Middle frontal gyrus (tissue), 1 donor: ENCODE measurements around the gene SRF.

Experiments
- DNase-seq: peaks from one replicate; pipeline ENCODE4 v3.0.0-alpha.2; 2015; ENCODE audit warnings: low spot score; ENCODE audit errors: extremely low spot score

SRF gene

DNA sequence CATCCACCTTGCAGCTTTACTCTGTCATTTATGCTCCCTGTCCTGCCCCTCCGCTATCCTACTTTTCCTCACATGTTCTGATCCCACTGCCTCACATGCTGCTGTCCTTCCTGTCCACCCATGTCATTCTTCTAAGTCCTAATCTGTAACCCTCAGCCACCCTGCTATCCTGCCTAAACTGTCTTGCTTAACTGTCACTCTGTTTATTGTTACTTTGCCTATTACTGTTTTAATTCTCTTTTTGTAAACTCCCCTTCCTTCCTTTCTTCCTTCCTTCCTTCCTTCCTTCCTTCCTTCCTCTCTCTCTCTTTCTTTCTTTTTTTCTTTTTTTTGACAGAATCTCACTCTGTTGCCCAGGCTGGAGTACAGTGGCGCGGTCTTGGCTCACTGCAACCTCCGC lies 12.4 kb downstream of the SRF start:
- DNase-seq: no peak

DNA sequence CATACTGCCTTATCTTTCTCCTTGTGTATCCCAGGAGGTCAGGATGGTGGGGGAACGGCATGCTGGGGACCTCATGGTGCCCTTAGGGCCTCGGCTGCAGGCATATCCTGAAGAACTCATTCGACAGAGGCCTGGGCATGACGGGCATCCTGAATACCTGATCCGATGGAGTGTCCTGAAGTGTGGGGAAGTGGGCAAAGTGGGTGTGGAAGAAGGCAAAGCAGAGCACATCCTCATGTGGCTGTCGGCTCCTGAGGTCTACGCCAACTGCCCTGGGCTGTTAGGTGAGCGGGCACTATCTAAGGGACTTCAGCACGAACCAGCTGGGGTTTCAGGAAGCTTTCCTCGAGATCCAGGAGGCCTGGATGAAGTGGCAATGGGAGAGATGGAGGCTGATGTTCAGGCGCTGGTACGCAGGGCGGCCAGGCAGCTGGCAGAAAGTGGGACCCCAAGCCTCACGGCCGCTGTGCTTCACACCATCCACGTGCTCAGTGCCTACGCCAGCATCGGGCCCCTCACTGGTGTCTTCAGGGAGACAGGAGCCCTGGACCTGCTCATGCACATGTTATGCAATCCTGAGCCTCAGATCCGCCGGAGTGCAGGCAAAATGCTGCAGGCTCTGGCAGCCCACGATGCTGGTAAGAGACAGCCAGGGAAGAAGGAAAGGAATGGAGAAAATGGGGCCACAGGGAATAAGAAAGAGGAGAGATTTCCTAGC lies 13.4 kb downstream of the SRF start:
- no peak for DNase-seq

DNA sequence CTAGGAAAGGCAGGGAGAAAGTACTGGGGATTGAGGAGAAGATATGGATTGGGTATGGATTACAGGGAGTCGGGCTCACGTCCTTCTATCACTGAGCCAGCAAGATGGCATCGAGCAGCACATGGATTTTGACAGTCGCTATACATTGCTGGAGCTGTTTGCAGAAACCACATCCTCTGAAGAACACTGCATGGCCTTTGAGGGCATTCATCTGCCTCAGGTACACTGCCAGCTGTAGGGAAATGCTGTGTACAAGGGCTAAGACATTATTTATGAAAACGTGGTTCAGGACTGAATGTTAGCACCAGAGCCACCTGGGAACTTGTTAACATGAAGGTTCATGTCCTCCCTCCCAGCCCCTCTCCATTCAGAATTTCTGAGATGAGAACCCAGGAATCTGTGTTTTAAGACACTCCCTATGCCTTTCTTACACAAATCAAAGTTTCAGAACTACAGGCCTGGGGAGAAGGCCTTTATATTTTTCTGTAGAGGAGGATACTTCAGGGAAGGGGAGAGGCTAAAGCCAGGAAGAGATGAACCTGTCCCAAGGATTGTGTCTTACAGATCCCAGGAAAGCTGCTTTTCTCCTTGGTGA lies 14.4 kb downstream of the SRF start:
- DNase-seq: no peak

DNA sequence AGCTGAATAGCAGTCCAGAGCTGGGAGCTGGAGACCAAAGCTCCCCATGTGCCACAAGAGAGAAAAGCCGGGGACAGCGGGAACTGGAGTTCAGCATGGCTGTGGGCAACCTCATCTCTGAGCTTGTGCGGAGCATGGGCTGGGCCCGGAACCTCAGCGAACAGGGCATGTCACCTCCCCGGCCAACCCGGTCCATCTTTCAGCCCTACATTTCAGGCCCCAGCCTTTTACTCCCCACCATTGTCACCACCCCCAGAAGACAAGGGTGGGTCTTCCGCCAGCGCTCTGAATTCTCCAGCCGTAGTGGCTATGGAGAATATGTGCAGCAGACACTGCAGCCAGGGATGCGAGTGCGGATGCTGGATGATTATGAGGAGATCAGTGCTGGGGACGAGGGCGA lies 14.9 kb downstream of the SRF start:
- no peak for DNase-seq

DNA sequence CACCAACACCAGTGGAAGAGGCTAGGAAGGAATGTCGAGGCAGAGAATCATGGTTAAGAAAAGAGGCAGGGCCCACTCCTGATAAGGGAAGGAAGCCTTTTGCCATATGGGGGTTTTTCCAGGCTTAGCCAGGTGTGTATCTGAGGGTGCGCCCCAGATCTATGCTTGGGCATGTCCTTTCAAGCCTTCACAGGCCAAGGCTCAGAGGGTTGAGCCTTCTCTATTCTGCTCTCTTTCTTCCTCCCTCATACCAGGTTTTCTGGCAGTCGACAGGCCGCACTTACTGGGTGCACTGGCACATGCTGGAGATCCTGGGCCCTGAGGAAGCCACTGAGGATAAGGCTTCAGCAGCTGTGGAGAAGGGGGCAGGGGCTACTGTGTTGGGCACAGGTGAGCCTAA lies 15.6 kb downstream of the SRF start:
- no peak for DNase-seq

DNA sequence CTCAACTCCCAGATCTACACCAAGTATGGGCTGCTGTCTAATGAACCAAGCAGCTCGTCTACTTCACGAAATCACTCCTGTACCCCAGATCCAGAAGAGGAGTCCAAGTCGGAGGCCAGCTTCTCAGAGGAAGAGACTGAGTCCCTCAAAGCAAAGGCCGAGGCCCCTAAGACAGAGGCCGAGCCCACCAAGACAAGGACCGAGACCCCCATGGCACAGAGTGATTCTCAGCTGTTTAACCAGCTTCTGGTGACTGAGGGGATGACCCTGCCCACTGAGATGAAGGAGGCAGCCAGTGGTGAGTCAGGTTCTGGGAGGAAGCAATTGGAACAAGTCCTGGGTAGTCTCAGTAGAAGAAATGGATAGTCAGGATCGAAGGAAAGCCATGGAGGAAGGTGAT lies 16.8 kb downstream of the SRF start:
- no peak for DNase-seq

DNA sequence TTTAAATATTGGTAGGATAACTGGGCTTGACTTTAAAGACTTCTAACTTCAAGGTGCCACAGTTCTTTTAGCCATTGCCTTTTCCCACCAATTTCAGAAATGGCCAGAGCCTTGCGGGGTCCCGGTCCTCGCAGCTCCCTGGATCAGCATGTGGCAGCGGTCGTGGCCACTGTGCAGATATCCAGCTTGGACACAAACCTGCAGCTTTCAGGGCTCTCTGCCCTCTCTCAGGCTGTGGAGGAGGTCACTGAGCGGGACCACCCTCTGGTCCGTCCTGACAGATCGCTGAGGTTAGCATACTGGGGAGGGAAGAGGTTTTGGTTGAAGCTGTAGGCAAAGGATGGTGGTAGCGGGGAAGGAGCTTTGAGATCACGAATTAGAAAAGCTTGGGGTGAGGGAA lies 17.4 kb downstream of the SRF start:
- DNase-seq: no peak

DNA sequence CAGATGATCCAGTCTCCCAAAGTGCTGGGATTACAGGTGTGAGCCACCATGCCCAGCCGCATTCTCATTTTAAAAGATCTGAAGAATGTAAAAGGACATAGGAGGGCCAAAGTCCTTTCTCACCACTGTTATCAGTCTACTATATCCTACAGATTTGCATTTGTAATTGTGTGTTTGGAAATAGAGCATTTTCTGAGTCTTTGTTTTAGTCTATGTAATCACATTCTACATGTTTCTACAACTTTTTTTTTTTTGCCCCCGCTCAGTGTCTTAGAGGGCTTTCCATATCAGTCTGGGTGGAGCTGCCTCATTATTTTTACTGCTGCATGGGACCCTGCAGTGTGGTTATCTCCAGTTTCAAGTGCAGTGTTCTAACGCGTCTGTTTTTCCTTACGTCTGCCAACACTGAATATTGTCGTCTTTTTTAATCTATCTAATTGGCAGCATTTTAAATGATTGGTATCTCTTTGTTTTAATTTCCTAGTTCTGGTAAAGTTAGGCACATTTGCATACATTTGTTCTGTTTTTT lies 18.8 kb downstream of the SRF start:
- no peak for DNase-seq

DNA sequence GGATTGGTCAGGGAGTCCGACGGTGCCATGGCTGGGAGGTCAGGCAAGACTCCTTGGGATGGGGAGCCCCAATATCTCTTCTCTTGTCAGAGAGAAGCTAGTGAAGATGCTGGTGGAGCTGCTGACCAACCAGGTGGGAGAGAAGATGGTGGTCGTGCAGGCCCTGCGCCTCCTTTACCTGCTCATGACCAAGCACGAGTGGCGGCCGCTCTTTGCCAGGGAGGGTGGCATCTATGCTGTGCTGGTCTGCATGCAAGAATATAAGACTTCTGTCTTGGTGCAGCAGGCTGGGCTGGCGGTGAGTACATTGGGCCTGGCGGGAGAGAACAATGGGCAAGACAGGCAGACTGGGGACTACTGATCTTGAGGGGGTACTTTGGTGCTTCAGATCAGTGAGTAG lies 21.8 kb downstream of the SRF start:
- DNase-seq: no peak

DNA sequence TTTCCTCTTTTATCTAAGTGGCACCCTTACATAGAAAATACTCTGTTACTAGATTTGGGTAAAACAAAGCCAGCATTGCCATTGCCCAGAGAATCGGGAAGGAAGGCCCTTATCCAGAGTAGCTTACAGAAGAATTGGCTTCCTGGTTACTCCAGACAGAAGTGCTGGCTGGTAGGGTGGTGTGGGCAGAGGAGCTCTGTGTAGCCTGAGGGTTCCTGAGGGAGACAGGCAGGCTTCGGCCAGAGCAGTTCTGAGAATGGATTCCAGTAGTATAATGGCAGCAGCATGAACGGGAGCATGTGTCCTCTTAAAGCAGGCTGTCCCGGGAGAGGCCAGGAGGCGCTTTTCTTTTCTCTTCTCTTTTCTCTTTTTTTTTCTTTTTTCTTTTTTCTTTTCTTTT lies 22.9 kb downstream of the SRF start:
- no peak for DNase-seq

DNA sequence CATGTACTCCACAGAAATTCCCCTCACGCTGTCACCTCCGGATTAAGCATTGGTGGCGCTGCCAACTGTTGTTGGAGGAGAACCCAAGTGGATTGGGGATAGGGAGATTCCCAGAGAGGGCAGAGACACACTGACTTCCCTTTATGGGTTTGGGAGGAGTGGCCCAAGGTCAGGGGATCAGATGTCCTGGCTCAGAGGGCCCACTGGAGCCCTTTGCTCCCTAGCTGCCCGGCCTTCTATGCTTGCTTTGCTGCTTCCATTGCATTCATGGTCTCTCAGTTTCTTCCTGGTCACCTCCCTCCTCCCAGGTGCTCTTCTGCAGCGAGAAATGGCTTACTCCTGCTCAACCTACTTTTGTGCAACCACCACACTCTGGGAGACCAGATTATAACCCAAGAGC lies 25.3 kb downstream of the SRF start:
- no peak for DNase-seq

DNA sequence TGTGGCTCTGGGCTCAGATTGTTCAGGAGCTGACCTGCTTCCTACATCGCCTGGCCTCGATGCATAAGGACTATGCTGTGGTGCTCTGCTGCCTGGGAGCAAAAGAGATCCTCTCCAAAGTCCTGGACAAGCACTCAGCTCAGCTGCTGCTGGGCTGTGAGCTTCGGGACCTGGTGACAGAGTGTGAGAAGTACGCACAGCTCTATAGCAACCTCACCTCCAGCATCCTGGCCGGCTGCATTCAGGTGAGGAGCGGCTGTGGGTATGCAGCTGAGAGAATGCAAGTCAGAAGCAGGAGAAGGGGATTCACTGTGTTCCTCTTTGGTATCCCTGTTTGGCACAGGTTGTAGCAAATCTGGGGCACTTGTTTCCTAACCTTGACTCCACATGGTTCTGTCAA lies 28.8 kb downstream of the SRF start:
- no peak for DNase-seq

DNA sequence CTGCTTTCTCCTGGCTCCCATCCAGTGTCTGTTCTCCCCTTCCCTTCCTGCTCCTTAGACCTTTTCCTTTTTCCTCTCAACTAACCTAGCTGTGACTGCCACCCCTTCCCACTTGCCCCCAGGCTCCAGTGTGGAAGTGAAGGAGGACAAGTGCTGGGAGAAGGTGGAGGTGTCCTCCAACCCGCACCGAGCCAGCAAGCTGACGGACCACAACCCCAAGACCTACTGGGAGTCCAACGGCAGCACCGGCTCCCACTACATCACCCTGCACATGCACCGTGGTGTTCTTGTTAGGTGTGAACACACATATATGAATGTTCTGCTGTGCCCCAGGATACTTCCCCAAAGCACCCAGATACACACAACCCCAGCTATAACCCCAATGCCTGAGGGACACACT lies 29.5 kb downstream of the SRF start:
- no peak for DNase-seq

DNA sequence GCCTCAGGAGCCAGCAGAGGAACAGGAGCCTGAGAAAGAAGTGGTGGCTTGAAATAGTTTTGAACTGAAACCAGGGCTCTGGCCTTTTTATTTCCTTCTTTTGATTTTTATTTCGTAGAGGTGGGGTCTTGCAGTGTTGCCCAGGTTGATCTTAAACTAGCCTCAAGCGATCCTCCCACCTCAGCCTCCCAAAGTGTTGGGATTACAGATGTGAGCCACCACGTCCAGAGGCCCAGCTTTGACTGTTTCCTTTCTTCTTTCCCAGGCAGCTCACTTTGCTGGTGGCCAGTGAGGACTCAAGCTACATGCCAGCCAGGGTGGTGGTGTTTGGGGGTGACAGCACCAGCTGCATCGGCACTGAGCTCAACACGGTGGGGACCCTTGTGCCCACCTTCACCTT lies 31.4 kb downstream of the SRF start:
- DNase-seq: no peak

DNA sequence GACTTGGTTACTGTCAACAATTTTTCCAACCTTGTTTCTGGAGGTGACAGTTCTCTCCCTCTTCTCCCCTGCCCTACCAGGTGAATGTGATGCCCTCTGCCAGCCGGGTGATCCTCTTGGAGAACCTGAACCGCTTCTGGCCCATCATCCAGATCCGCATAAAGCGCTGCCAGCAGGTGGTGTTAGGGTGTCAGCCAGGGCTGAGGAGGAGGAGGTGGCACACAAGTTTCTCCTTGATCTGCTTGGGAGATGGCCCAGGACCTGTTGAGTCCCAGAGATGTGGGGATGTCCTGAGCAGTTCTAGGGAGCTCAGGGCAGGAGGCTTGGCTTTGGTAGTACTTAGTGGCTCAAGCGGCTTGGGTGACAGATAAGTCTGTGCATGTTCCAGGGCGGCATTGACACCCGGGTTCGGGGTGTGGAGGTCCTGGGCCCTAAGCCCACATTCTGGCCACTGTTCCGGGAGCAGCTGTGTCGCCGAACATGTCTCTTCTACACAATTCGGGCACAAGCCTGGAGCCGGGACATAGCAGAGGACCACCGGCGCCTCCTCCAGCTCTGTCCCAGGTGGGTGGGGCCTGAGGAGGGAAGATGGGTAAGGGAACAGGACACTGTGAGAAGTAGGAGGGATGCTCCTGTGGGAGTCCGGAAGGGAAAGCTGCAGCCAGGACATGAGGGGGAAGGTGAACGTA lies 32.1 kb downstream of the SRF start:
- DNase-seq: no peak

DNA sequence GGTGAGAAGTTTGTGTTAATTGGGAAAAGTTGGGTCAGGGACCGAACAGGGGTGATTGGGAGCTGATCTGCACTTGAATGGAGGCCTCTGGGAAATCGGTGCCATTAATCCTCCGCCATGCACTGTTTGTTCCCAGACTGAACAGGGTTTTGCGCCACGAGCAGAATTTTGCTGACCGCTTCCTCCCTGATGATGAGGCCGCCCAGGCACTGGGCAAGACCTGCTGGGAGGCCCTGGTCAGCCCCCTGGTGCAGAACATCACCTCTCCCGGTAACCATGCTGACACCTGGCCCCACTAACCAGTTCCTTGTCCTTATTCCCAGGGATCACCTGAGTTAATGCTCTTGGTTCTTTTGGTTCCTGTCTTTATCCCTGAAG lies 32.6 kb downstream of the SRF start:
- no peak for DNase-seq

DNA sequence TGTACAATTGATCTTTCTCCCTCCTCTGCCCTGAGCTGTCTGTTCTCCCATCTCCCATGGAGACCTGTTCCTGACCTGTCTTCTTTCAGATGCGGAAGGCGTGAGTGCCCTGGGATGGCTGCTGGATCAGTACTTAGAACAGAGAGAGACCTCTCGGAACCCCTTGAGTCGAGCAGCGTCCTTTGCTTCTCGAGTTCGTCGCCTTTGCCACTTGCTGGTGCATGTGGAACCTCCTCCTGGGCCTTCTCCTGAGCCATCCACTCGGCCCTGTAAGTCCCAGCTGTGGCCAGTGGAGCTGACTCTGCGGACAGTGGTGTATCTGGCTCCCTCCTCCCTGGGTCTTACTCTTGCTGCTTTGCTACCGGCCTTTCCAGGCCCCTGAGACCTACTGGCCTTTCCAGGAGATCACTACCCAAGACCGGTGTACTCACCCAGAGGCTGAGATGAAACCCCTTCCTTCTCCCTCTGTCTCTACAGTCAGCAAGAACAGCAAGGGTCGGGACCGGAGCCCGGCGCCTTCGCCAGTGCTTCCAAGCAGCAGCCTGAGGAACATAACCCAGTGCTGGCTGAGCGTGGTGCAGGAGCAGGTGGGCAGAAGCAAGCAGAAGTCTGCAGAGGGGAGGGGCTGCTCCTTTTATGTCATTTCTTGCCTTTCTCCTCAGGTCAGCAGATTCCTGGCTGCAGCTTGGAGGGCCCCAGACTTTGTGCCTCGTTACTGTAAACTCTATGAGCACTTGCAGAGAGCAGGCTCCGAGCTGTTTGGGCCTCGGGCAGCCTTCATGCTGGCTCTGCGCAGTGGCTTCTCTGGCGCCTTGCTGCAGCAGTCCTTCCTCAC lies 33.4 kb downstream of the SRF start:
- DNase-seq: no peak

DNA sequence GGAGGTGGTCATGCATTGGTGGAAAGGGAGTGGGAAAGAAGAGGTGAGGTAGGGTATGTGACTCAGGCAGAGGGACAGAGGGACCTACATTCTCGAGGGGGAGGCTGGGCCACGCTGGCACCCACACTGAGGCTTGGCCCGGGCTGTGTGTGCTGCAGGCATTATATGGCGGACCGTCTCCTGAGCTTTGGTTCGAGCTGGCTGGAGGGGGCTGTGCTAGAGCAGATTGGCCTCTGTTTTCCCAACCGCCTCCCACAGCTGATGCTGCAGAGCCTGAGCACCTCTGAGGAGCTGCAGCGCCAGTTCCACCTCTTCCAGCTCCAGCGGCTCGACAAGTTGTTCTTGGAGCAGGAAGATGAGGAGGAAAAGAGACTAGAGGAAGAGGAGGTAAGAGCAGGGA lies 34.8 kb downstream of the SRF start:
- DNase-seq: no peak

DNA sequence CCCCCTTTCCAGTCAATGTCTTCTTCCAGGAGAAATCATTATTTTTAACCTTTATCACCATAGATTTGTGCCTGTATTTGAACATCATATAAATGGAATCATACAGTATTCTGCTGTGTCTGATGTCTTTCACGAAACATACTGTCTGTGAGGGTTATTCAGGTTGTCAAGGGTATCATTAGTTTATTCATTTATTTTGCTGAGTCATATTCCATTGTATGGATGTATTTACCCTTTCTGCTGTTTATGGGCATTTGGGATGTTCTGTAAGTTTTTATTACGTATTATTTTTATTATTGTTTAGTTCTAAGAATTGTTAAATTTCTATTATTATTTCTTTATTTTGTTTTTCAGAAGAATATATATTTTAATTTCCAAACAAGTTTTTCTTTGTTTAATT lies 36.2 kb downstream of the SRF start:
- no peak for DNase-seq

DNA sequence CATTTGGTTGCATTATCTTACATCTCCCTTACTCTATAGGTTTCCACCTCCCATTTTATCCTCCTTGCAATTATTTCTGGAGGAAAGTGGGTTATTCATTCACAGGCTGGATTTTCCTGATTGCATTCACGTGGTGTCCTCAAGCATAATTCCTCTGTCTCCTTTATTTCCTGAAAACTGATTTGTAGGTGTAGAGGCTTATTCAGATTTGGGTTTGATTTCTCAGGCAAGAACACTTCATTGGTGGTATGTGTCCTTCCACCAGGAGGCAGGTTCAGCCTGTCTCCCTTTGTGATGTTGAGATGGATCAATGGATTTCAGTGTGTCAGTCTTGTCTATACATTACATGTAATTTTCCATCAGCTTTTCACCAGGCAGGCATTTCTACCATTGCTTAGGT lies 40.9 kb downstream of the SRF start:
- DNase-seq: no peak

DNA sequence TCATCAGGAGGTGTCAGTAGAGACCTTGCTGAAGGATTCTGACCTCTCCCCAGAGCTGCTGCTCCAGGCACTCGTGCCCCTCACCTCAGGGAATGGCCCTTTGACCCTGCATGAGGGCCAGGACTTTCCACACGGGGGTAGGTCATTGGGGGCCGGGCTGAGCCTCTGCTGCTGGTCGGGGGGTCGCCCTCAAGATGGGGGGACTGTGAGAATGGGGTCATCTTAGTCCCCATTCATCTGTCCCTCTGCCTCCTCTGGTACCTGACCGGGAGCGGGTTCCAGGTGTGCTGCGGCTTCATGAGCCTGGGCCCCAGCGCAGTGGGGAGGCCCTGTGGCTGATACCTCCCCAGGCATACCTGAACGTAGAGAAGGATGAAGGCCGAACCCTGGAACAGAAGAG lies 42.4 kb downstream of the SRF start:
- no peak for DNase-seq

DNA sequence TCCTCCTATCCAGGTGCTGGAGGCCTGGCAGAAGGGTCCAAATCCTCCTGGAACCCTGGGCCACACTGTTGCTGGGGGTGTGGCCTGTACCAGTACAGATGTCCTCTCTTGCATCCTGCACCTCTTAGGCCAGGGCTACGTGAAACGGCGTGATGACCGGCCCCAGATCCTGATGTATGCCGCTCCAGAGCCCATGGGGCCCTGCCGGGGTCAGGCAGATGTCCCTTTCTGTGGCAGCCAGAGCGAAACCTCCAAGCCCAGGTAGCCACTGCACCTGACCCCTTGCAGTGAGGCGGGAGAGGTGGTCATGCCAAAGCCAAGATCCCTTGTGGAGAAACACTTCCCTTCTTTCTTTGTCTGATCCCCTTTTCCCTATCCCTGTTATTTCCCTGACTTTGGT lies 44.0 kb downstream of the SRF start:
- no peak for DNase-seq
